Tibial artery (tissue), 4 donors: Measurements from ENCODE around the gene FADD.
A peak's percentile ranks its signal among the peaks of the same experiment; 100 is the strongest.
"Not testable (repeated sequence)": the region's sequence is repeated elsewhere in the genome, so short reads cannot be mapped to it uniquely, and the experiment has no call there.

Source experiments
- DNase-seq, 2 donors: peaks; one replicate each; pipeline ENCODE4 v3.0.0-alpha.2; 2019
- H3K27ac ChIP-seq, 2 donors: fragments of 200-600 bp; sonication (generic) in 1 of 2; 1 replicate in 1 of 2; 2 replicates in 1 of 2; pipeline ENCODE4 v1.5.1; 2018 to 2019; ENCODE audit warnings: mild to moderate bottlenecking in 1 of 2
- H3K27me3 ChIP-seq, 2 donors: fragments of 200-600 bp; sonication (generic) in 1 of 2; one replicate each; pipeline versions ENCODE4 v1.5.1 to v1.6.0; 2016 to 2019
- H3K36me3 ChIP-seq, 3 donors: fragments of 200-600 bp; sonication (generic) in 2 of 3; one replicate each; pipeline ENCODE4 v1.5.1; 2016 to 2019; ENCODE audit warnings: mild to moderate bottlenecking in 2 of 3
- H3K4me1 ChIP-seq, 4 donors: fragments of 200-600 bp; sonication (generic) in 2 of 4; 1 replicate in 3 of 4; 2 replicates in 1 of 4; pipeline ENCODE4 v1.5.1; 2016 to 2019
- H3K4me3 ChIP-seq, 2 donors: fragments of 200-600 bp; sonication (generic) in 1 of 2; 1 replicate in 1 of 2; 2 replicates in 1 of 2; pipeline ENCODE4 v1.5.1; 2018 to 2019; ENCODE audit warnings: mild to moderate bottlenecking in 2 of 2
- H3K9me3 ChIP-seq, 3 donors: fragments of 200-600 bp; sonication (generic) in 1 of 3; one replicate each; pipeline ENCODE4 v1.5.1; 2016 to 2019
- intact Hi-C: fragments of 100-400 bp; cut with DNase I; formaldehyde crosslinking; loops from one replicate; pipeline ENCODE4 v1.15.0; 2023; ENCODE audit warnings: low total_unique reads
- TF ChIP-seq, protein P1 (sequence below), 2 experiments: fragments of 200-600 bp in 1 of 2; fragments of 450-650 bp in 1 of 2; IDR thresholded peaks; one replicate each; pipeline ENCODE4 v1.5.1; 2017 to 2019; ENCODE audit warnings: antibody characterized with exemption in 2 of 2, mild to moderate bottlenecking in 1 of 2, moderate library complexity in 1 of 2

The FADD gene

DNA sequence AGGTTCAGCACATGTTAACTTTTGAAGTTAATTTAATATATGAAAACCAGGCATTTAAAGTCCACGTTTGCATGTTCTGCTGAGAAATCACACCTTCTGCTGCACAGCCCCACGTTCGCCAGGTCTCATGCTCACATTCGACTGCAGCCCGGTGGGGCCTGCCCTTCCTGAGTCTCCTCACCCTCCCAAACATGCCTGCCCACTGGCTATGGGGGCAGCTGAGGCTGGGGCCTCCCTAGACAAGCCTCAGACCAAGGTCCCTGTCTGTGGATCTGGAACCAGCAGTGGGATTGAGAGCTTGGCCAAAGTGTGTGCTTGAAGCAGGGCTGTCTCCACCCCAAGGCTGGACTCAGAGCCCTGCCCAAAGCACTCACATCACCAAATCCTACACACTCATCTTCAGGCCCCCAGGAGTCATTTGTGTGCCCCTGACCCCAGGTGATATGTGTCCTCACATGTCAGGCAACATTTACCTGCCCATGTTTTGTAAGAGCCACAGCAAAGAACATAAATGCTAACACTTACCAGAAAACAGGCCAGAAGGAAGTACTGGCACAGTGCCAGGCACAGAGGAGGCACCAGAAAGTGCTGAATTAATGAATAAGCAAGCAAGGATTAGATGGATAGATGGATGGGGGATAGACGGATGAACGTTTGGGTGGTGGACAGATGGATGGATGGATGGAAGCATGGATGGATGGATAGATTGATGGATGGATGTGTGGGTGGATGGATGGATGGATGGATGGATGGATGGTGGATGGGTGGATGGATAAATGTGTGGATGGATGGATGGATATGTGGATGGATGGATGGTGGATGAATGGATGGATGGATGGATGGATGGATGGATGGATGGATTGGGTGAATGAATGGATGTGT, 9.4 kb upstream of the FADD start:
- Histone ChIP-seq H3K4me3 (no peak overlapping the region), H3K27me3 (no peaks in the 10 kb centered on the region), H3K27ac (no peak overlapping the region), H3K36me3 (peaks cover 0 to 7% (median 0%) of the 10 kb centered on the region in 3 donors), H3K4me1 (peaks cover 0 to 16% (median 4%) of the 10 kb centered on the region in 4 donors), H3K9me3 (no peaks in the 10 kb centered on the region)
- intact Hi-C loops: loop anchor here (2.0 to 10.0 kb wide), 2 partner anchors 479 to 507 kb away; no protein-coding TSS in a partner anchor
- no peak for DNase-seq
- TF ChIP-seq, protein P1, sequence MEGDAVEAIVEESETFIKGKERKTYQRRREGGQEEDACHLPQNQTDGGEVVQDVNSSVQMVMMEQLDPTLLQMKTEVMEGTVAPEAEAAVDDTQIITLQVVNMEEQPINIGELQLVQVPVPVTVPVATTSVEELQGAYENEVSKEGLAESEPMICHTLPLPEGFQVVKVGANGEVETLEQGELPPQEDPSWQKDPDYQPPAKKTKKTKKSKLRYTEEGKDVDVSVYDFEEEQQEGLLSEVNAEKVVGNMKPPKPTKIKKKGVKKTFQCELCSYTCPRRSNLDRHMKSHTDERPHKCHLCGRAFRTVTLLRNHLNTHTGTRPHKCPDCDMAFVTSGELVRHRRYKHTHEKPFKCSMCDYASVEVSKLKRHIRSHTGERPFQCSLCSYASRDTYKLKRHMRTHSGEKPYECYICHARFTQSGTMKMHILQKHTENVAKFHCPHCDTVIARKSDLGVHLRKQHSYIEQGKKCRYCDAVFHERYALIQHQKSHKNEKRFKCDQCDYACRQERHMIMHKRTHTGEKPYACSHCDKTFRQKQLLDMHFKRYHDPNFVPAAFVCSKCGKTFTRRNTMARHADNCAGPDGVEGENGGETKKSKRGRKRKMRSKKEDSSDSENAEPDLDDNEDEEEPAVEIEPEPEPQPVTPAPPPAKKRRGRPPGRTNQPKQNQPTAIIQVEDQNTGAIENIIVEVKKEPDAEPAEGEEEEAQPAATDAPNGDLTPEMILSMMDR (IDR thresholded peaks at IDR 0.05): no peak

DNA sequence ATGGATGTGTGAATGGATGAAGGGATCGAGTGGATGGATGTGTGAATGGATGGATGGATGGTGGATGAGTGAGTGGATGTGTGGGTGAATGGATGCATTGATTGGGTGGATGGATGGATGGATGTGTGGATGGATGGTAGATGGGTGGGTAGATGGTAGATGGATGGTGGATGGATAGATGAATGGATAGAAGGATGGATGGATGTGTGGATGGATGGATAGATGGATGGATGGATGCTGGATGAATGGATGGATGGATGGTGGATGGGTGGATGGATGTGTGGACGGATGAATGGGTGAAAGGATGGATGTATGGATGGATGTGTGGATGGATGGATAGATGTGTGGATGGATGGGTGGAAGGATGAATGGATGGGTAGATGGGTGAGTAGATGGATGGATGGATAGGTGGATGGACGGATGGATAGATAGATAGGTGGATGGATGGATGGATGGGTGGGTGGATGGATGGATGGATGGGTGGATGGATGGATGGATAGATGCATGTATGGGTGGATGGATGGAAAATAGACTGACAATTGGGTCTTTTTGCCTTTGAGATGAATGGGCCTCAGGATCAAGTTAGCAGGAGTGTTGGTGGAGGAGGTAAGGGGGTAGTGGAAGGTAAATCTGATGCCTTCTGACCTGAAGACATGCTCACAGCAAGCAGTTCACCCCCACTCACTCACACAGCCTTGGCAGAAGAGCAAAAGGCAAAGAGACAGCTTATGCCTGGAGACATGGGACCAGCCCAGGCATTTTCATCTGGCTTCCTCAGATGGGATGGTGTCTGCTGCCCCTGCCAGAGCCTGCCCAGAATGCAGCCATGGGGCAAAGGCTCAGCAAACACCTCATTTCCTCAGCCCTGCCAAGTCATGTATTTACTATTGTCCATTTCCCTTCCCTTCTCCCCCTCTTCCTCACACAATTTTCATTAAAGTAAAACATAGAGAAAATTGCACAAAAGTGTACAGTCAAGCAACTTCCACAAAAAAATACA, 8.0 kb upstream of the FADD start:
- H3K27me3 ChIP-seq: peaks cover 0 to 4% of the 10 kb centered on the region in 2 donors
- H3K4me1 ChIP-seq: peaks cover 0 to 16% (median 4%) of the 10 kb centered on the region in 4 donors
- H3K27ac ChIP-seq: no peak overlapping the region
- intact Hi-C loops: loop anchor here (2.0 to 10.0 kb wide), 2 partner anchors 480 to 508 kb away; no protein-coding TSS in a partner anchor
- H3K4me3 ChIP-seq: no peak overlapping the region
- no peak for DNase-seq
- TF ChIP-seq, protein P1 (IDR thresholded peaks at IDR 0.05): no peak
- H3K36me3 ChIP-seq: no peaks in the 10 kb centered on the region
- H3K9me3 ChIP-seq: no peaks in the 10 kb centered on the region

DNA sequence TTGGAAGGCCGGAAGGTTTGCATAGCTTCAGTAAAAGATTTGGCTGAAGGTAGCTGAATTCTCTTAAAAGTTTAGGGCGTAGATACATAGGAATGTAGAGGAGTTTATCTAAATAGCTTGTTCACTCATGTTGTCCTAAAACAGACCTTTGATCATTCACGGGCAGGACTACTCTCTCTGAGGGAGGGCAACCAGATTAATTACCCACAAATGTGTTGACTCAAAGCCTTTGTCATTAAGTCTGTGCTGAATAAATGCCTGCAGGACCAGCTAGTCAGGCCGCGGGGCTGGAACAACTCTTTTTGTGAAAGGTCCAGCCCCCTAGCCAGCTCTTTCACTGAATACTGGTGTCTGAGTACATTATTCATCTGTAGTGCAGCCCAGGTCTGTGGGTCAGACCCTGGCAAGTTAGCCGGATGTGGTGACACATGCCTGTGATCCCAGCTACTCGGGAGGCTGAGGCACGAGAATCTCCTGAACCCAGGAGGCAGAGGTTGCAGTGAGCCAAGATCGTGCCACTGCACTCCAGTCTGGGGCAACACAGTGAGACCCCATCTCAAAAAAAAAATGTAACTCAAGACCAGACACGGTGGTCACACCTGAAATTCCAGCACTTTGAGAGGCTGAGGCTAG, 2.8 kb upstream of the FADD start:
- no peak for DNase-seq
- Histone ChIP-seq H3K4me3 (no peak overlapping the region), H3K9me3 (no peaks in the 10 kb centered on the region), H3K27ac (no peak overlapping the region), H3K4me1 (peaks cover 0 to 19% (median 16%) of the 10 kb centered on the region in 4 donors), H3K36me3 (peaks cover 0 to 5% (median 4%) of the 10 kb centered on the region in 3 donors), H3K27me3 (peaks cover 0 to 4% of the 10 kb centered on the region in 2 donors)
- intact Hi-C loops: loop anchor here (10.0 kb wide), 1 partner anchor 74 kb away; the partner anchor contains the start of gene PPFIA1
- TF ChIP-seq, protein P1 (IDR thresholded peaks at IDR 0.05): no peak

DNA sequence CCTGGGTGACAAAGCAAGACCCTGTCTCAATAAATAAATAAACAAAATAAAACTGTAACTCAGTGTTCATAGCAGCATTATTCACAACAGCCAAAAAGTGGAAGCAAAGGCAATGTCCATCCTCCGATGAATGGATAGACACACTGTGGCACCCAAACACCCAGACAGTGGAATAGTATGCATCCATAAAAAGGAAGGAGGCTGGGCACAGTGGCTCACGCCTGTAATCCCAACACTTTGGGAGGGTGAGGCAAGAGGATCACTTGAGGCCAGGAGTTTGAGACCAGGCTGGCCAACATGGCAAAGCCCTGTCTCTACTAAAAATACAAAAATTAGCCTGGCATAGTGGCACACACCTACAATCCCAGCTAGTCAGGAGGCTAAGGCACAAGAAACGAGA, 2.0 kb upstream of the FADD start:
- not testable (repeated sequence) for H3K27ac ChIP-seq, H3K4me3 ChIP-seq, DNase-seq, H3K9me3 ChIP-seq, H3K27me3 ChIP-seq
- Histone ChIP-seq H3K4me1 (peaks cover 0 to 26% (median 18%) of the 10 kb centered on the region in 4 donors), H3K36me3 (peaks cover 0 to 11% (median 9%) of the 10 kb centered on the region in 3 donors)
- intact Hi-C loops: loop anchor here (10.0 kb wide), 1 partner anchor 74 kb away; the partner anchor contains the start of gene PPFIA1

DNA sequence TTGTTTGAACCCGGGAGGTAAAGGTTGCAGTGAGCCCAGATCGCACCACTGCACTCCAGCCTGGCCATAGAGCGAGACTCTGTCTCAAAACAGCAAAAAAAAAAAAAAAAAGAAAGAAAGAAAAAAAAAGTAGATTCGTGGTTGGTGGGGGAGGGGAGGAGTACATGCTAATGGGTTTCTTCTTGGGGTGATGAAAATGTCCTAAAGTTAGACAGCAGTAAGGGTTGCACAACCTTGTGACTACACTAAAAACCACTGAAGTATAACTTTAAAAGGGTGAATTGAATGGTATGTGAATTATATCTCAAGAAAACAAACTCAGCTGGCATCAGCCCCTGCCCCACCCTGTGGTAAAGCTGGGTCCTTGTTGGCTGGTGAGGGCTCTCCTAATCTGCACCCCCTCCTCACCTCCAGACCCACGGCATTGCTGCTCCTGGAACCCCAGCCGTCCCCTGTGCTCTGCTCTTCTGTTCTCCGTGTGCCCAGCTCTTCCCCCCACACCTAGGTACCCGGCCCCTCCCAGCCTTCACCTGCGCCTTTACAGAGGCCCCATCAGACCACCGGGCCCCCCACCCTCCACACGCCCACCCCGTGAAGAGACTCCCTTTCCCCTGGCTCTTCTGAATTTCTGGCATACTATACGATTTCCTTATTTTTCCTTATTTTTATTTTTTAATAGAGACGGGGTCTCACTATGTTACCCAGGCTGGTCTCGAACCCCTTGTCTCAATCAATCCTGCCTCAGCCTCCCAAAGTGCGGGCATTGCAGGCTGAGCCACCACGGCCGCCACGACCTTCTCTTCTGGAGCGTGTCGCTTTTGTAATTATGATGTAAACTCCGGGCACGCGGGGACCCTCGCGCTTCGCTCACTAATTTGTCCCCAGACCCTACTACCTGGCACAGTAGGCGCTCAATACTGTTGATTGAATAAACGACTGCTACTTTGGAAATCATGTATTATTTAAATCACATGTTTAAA, 924 bp upstream of the FADD start:
- H3K27me3 ChIP-seq: peaks cover 0 to 4% of the 10 kb centered on the region in 2 donors
- TF ChIP-seq, protein P1 (IDR thresholded peaks at IDR 0.05): no peak
- H3K27ac ChIP-seq: peak overlapping the region; percentile 85 to 95
- peak overlapping the region; percentile 94 to 100 for H3K4me3 ChIP-seq
- peaks cover 0 to 26% (median 18%) of the 10 kb centered on the region in 4 donors for H3K4me1 ChIP-seq
- DNase-seq: no peak
- peaks cover 10 to 22% (median 20%) of the 10 kb centered on the region in 3 donors for H3K36me3 ChIP-seq
- intact Hi-C loops: loop anchor here (10.0 kb wide), 1 partner anchor 73 kb away; the partner anchor contains the start of gene PPFIA1
- H3K9me3 ChIP-seq: no peaks in the 10 kb centered on the region
